A549 (cell line): ENCODE measurements around the gene GIPR. TPM values are rescaled to one million over a fixed set of nuclear protein-coding genes. Genes with fewer than 3 reads are reported as not detected.
"Not testable (repeated sequence)": the region's sequence is repeated elsewhere in the genome, so short reads cannot be mapped to it uniquely, and the experiment has no call there.

Experiments used
- ATAC-seq, 2 experiments: fragments of 200-7000 bp in 1 of 2; fragments of >200 bp in 1 of 2; cut with Nextera tagmentation in 1 of 2; cut with Tn5 transposase in 1 of 2; 3 replicates each; pipeline versions ENCODE4 v1.8.0 to v1.9.1; 2018 to 2020; ENCODE audit warnings: mild to moderate bottlenecking in 1 of 2, moderate library complexity in 1 of 2
- CTCF ChIA-PET: fragments of 300-600 bp; sonication (Branson Sonifier 250); formaldehyde crosslinking; extraction: SDS; loops from one replicate; lab custom pipeline; 2021; ENCODE audit warnings: antibody characterized with exemption, inconsistent platforms; lab: Yijun Ruan, JAX
- POLR2A ChIA-PET: fragments of 350-600 bp; formaldehyde crosslinking; extraction: SDS; loops from one replicate; lab custom pipeline; 2021; ENCODE audit warnings: antibody characterized with exemption, inconsistent platforms; lab: Yijun Ruan, JAX
- DNase-seq, 2 experiments: peaks; one replicate each; pipeline versions ENCODE4 v3.0.0 to v3.0.0-alpha.2; 2011 to 2016; ENCODE audit warnings: low read depth in 1 of 2, low spot score in 1 of 2
- FAIRE-seq: peaks from 2 replicates; lab custom pipeline; 2011; peaks lifted over from hg19 to GRCh38; lab: Jason Lieb, UNC
- H3K27ac ChIP-seq, 2 experiments: fragments of >200 bp; sonication (Bioruptor Twin); formaldehyde crosslinking; 3 replicates each; pipeline ENCODE4 v1.5.1; 2016 to 2017
- H3K4me1 ChIP-seq: fragments of >200 bp; sonication (Bioruptor Twin); formaldehyde crosslinking; 3 replicates; pipeline ENCODE4 v1.6.1; 2016
- H3K4me2 ChIP-seq: fragments of >200 bp; sonication (Bioruptor Twin); formaldehyde crosslinking; 3 replicates; pipeline ENCODE4 v1.6.1; 2016
- H3K4me3 ChIP-seq: fragments of >200 bp; sonication (Bioruptor Twin); formaldehyde crosslinking; 3 replicates; pipeline ENCODE4 v1.5.1; 2016
- H3K9me3 ChIP-seq: fragments of >200 bp; sonication (Bioruptor Twin); formaldehyde crosslinking; 3 replicates; pipeline ENCODE4 v1.6.1; 2016
- ATOH8 ChIP-seq: fragments of 250-450 bp; sonication (Bioruptor Pico); IDR thresholded peaks from 2 replicates; pipeline ENCODE4 v1.5.0; 2020; ENCODE audit warnings: low read depth, mild to moderate bottlenecking, moderate library complexity
- CEBPB ChIP-seq, 2 experiments: fragments of >200 bp in 1 of 2; sonication (Bioruptor Twin) in 1 of 2; formaldehyde crosslinking in 1 of 2; IDR thresholded peaks; 2 replicates each; pipeline ENCODE4 v1.6.1; 2012 to 2016
- CTCF ChIP-seq: fragments of >200 bp; sonication (Bioruptor Twin); formaldehyde crosslinking; IDR thresholded peaks from 3 replicates; pipeline ENCODE4 v1.5.1; 2016
- EHMT2 ChIP-seq: fragments of 200-600 bp; sonication (generic); IDR thresholded peaks from 2 replicates; pipeline ENCODE4 v1.6.1; 2016; ENCODE audit warnings: antibody characterized with exemption, low read depth, mild to moderate bottlenecking, moderate library complexity
- EP300 ChIP-seq, 2 experiments: fragments of >200 bp; sonication (Bioruptor Twin); formaldehyde crosslinking; IDR thresholded peaks; 2 replicates in 1 of 2; 3 replicates in 1 of 2; pipeline ENCODE4 v1.6.1; 2016 to 2017
- ESRRA ChIP-seq: fragments of 150-350 bp; IDR thresholded peaks from 2 replicates; pipeline ENCODE4 v1.6.1; 2014; ENCODE audit warnings: mild to moderate bottlenecking, low read length, borderline replicate concordance
- KDM5A ChIP-seq: fragments of 200-600 bp; sonication (generic); IDR thresholded peaks from 2 replicates; pipeline ENCODE4 v1.6.1; 2016; ENCODE audit warnings: antibody characterized with exemption, mild to moderate bottlenecking
- MYC ChIP-seq: IDR thresholded peaks from 2 replicates; pipeline ENCODE4 v1.6.1; 2012; ENCODE audit warnings: mild to moderate bottlenecking, inconsistent platforms, low read length, improper control_type of control experiment, borderline replicate concordance
- PHF8 ChIP-seq: fragments of 200-600 bp; sonication (generic); IDR thresholded peaks from 2 replicates; pipeline ENCODE4 v1.6.1; 2016; ENCODE audit warnings: low read depth, mild to moderate bottlenecking, antibody characterized with exemption, moderate library complexity, borderline replicate concordance
- POLR2AphosphoS2 ChIP-seq: conservative IDR thresholded peaks from 2 replicates; pipeline ENCODE4 v1.6.1; 2012; ENCODE audit warnings: low read length, improper control_type of control experiment, inconsistent platforms
- RCOR1 ChIP-seq: fragments of 150-350 bp; IDR thresholded peaks from 2 replicates; pipeline ENCODE4 v1.6.1; 2014; ENCODE audit warnings: antibody characterized with exemption, low read length, low read depth
- RNF2 ChIP-seq: fragments of 200-600 bp; sonication (generic); IDR thresholded peaks from 2 replicates; pipeline ENCODE4 v1.6.1; 2016; ENCODE audit warnings: low read depth, mild to moderate bottlenecking, antibody characterized with exemption, moderate library complexity, borderline replicate concordance
- SREBF2 ChIP-seq: fragments of 450-650 bp; IDR thresholded peaks from 2 replicates; pipeline ENCODE4 v1.6.1; 2014; ENCODE audit warnings: mild to moderate bottlenecking, moderate library complexity
- ZC3H11A ChIP-seq: fragments of 450-650 bp; IDR thresholded peaks from 2 replicates; pipeline ENCODE4 v1.6.1; 2014; ENCODE audit warnings: antibody characterized with exemption, mild to moderate bottlenecking
- ZNF302 ChIP-seq: fragments of 250-450 bp; sonication (Bioruptor Pico); IDR thresholded peaks from 2 replicates; pipeline ENCODE4 v1.9.0; 2021; ENCODE audit warnings: inconsistent platforms, mild to moderate bottlenecking, moderate library complexity
- ZSCAN20 ChIP-seq: fragments of 250-450 bp; sonication (Bioruptor Pico); IDR thresholded peaks from 2 replicates; pipeline ENCODE4 v1.8.0; 2022; ENCODE audit warnings: mild to moderate bottlenecking, moderate library complexity
- WGBS: methylation state at CpG from one replicate; pipeline ENCODE4 v1.1.6; 2017; ENCODE audit errors: missing lambda C conversion rate; 5-methylcytosine and 5-hydroxymethylcytosine counted together
- polyA plus RNA-seq, 4 experiments: library from polyadenylated mRNA; depleted of rRNA in 3 of 4; stranded (reverse); fragments of >200 nt; fragmentation: RNase III in 1 of 4; extraction: RNeasy Plus Mini Kit Qiagen cat#74134 plus additional on column Dnase treatment in 1 of 4; gene quantifications; 2 replicates in 3 of 4; 3 replicates in 1 of 4; pipeline ENCODE4 v1.2.3, GENCODE V29; 2011 to 2017

The GIPR gene
- polyA plus RNA-seq, 2 of the 4 experiments (the other 2 are of a cell fraction), result 1.2 to 1.4 TPM

GRCh38 chr19:45682908-45683307 lies 14.9 kb downstream of the GIPR start:
- Histone ChIP-seq H3K27ac (no peak overlapping the region), H3K9me3 (no peaks in the 10 kb centered on the region), H3K4me3 (no peak overlapping the region), H3K4me1 (peaks cover 8% of the 10 kb centered on the region), H3K4me2 (no peak overlapping the region)
- no peak for TF ChIP-seq PHF8
- no peak for TF ChIP-seq POLR2AphosphoS2
- TF ChIP-seq ESRRA, result no peak
- TF ChIP-seq ATOH8 (CRISPR knock-in tag), result no peak
- TF ChIP-seq MYC, result no peak
- TF ChIP-seq ZNF302 (CRISPR knock-in tag), result no peak
- no peak for TF ChIP-seq ZSCAN20 (CRISPR knock-in tag)
- no peak for TF ChIP-seq SREBF2
- no peak for TF ChIP-seq ZC3H11A
- no peak for TF ChIP-seq EHMT2
- no peak for TF ChIP-seq EP300 (IDR thresholded peaks at IDR 0.05)
- TF ChIP-seq RNF2, result no peak
- TF ChIP-seq CEBPB (IDR thresholded peaks at IDR 0.05), result no peak
- TF ChIP-seq CTCF, result no peak
- peak in 1 of 2 experiments; percentile 9; a peak in 1 of 6 replicates for ATAC-seq
- CTCF ChIA-PET, result interaction anchor here (0.8 to 10.9 kb wide), 6 partner anchors 10 to 243 kb away, joined by 3 to 159 read pairs (median 44); partner anchors contain the start of genes GIPR, QPCTL and SNRPD2
- POLR2A ChIA-PET, result interaction anchor here (4.3 kb wide), 1 partner anchor 9 kb away, joined by 30 read pairs; the partner anchor contains the start of genes QPCTL and SNRPD2
- no peak for DNase-seq
- 80% methylated on average over 5 of the region's 5 CpGs for WGBS
- no peak for FAIRE-seq

GRCh38 chr19:45685045-45685444 lies 17.0 kb downstream of the GIPR start:
- not testable (repeated sequence) for H3K4me1 ChIP-seq, H3K4me2 ChIP-seq, ATAC-seq, FAIRE-seq, H3K27ac ChIP-seq, H3K4me3 ChIP-seq, H3K9me3 ChIP-seq, DNase-seq
- ChIA-PET POLR2A (interaction anchor here (0.6 to 1.8 kb wide), 4 partner anchors 7 to 206 kb away, joined by 3 to 7 read pairs (median 4); partner anchors contain the start of genes QPCTL and SNRPD2), CTCF (interaction anchor here (0.6 to 10.9 kb wide), 7 partner anchors 8 to 283 kb away, joined by 3 to 159 read pairs (median 4); partner anchors contain the start of genes QPCTL, SIX5 and SNRPD2)
- 87% methylated on average over 11 of the region's 11 CpGs for WGBS

GRCh38 chr19:45687599-45687998 lies 19.6 kb downstream of the GIPR start:
- FAIRE-seq (no peak), DNase-seq (no peak), ATAC-seq (no peak)
- CTCF ChIA-PET, result interaction anchor here (0.6 to 2.1 kb wide), 9 partner anchors 8 to 107 kb away, joined by 3 to 8 read pairs (median 4); no protein-coding TSS in a partner anchor
- Histone ChIP-seq H3K4me1 (peaks cover 8% of the 10 kb centered on the region), H3K4me2 (no peak overlapping the region), H3K9me3 (no peaks in the 10 kb centered on the region), H3K4me3 (no peak overlapping the region), H3K27ac (no peak overlapping the region)
- POLR2A ChIA-PET, result interaction anchor here (1.0 kb wide), 1 partner anchor 10 kb away, joined by 4 read pairs; no protein-coding TSS in a partner anchor
- TF ChIP-seq KDM5A, result no peak
- TF ChIP-seq RCOR1, result no peak
- WGBS, result 93% methylated on average over 9 of the region's 9 CpGs
